GM21367 (cell line): ENCODE results near the gene HDHD2.

ENCODE experiments used
- ATAC-seq: cut with Tn5 transposase; IDR thresholded peaks from one replicate; pipeline ENCODE4 v1.9.1; 2021; ENCODE audit not compliant: unreplicated experiment

Gene HDHD2

DNA sequence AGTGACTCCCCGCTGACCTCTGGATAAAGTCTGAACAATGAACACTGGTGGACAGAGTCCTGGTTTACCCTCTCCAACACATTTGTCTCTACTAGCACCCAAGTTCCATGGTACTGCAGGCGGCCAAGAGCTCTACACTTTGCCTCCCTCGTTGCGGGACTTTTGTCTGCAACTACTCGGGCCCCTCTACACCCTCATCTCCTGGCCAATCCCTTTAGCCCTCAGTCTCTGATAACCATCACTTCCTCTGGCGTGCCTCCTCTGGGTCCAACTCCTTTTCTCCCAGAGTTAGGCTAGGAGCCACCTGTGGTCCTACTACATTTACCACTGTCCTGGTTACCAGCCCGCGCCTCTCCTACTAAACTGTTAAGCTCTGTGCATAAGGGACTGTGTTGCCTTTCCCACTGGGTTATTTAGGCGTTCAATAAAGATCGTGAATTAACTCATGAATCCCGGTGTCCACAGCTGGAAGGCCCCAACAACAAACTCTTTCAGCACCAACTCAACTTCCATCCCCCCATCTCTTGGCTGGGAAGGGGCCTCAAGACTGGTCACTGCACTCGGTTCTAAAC is 757 bp downstream of the HDHD2 start:
- ATAC-seq, result no peak

DNA sequence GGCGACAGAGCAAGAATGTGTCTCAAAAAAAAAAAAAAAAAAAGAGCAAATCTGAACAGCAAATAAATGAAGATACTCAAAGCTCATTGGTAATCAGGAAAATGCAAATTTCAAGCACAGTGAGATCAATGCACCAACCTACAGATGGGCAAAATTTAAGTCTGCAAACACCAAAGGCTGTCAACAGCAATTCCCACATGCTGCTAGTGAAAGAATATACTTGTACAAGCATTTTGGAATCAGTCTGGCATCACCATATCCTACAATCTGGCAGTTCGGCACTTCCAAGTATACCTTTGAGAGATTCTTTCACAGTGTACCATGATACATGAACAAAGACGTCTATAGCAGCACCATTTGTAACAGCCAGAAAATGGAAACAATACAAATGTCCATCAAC is 4.1 kb downstream of the HDHD2 start:
- ATAC-seq, result no peak

DNA sequence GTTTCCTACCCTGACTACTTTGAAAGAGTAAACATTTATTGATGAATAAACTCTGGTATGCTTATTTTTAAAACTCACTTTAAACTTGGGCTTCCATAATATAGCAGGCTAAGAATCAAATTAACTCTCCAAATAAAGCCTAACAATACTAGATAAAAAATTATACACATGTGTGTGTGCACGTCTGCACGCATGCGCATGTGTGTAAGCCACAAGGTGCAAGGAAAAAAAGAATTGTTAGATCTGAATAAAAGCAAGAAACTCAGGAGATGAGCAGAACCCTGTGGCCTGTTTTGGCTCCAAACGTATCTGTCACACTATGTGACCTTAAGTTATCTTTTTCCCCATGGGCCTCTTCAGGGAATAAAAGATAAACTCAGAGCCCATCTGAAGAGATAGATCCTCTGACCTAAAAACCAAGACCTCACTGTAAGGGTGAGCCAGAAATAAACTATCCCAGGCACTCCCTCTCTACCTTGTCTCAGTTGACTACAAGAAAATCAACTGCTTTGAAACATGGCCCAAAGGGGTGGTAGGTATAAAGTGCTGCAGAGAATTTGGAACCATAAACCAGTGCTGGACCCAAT is 6.3 kb downstream of the HDHD2 start:
- no peak for ATAC-seq

DNA sequence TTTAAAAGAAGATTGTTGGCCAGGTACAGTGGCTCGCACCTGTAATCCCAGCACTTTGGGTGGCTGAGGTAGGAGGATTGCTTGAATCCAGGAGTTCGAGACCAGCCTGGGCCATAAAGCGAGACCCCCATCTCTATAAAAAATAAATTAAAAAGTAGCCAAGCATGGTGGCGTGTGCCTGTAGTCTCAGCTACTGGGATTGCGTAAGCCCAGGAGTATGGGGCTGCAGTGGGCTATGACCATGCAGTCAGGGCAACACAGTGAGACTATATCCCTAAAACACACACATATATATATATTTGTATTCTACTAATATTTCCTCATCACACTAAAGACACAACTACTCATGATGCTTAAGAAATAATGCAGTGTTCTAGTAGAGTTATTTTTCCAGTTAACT is 7.1 kb downstream of the HDHD2 start:
- ATAC-seq, result no peak

DNA sequence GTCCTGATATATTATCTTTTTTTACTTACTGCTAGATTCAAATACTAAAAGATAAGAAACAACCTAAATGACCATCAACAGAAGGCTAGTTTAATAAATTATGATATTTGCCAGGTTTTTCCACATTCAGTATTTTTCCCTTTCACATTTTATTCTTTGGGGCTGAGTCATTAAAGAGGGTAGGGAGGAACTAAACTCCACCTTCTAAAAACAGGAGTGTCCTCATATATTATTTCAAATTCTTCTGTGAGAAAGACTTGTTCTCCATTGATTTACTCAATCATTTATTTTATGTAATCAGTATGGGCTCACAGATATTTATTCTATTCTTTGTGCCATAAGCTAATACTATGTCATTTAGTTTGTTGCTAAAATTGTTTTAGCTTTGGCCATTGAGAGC is 9.0 kb downstream of the HDHD2 start:
- ATAC-seq, result no peak

DNA sequence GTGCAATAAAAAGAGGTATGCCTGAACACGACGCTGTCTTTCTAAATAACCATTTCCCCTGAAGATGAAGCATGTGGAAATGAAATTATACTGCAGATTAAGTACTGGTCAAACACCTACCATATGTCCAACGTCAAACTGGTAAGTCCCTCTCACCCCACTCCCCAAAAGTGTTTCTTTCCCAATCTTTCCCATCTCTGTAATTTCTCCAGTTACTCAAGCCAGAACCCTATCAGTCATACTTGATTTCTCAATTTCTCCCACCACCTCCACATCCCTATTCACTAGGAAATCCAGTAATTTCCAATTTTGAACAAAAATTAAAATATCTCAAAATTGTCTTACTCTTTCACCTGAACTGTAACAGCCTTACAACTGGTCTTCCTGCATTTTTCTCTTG is 29.2 kb downstream of the HDHD2 start:
- no peak for ATAC-seq

DNA sequence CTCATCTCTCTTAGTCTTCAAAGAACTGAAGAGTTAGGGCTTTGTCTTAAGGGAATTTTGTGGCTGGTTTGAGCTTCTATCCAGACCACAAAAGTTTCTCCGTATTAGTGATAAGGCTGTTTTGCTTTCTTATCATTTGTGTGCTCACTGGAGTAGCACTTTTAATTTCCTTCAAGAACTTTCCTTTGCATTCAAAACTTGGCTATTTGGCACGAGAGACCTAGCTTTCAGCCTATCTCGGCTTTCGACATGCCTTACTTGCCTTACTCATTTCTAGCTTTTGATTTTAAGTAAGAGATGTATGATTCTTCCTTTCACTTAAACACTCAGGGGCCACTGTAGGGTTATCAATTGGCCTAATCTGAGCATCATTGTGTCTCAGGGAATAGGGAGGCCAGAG is 29.9 kb downstream of the HDHD2 start:
- no peak for ATAC-seq

DNA sequence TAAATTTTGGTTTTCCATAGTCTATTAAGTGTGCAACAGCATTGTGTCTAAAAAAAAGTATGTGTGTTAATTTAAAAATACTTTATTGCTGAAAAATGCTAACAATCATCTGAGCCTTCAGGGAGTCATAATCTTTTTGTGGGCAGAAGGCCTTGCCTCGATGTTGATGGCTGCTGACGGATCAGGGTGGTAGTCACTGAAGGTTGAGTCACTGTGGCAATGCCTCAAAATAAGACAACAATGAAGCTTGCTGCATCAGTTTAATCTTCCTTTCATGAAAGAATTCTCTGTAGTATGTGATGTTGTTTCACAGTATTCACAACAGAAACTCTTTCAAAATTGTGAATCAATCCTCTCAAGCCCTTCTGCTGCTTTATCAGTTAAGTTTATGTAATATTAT is 31.3 kb downstream of the HDHD2 start:
- ATAC-seq, result no peak

DNA sequence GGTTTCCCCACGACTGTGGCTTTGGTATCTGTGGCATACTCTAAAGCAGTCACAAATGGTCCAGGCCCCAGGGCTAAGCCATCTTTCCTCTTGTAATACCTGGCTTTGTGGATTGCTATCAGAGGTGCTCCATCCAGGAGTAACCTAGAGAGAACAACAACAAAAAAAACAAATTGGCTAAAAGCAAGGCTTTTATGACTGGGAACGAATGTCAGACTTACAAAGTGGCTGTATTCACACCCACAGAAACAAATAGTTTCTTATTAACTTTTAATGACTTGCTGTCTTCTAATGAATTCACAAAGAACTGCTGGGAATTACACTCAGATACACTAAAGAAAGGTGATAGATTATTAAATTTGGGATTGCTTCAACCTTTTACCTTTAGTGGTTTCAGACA is 35.1 kb downstream of the HDHD2 start:
- no peak for ATAC-seq

DNA sequence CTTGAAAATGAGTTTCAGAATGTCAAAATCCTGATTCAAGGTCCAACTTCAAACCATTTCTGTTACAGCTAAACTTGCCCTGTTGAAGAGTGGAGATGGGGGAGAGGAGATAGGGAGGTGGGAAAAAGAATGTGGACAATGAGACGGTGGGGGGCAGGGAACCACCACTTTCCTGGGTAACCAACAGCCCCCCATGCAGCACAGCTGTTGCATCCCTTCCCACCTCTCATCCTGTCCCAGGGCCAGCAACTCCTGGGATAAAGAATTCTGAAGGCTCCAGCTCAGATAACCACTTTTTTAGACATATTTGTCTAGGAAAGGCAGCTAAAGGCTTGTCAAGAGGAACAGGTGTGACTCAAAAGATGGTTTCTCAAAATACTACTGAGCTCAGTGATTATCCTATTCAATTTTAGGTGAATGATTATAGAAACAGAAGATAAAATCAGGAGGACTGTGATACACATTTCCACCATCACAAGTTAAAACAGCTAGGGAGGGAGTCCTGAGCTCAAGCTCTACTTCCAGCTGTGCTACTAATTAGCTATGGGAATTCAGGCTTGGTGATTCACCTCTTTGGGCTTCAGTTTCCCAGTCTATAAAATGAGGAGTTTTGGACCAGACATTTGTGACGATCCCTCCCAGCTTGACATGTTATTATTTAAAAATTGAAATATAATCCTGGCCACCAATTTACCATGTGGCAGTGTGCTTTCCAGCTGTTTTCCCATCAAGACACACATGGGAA is 36.3 kb downstream of the HDHD2 start:
- no peak for ATAC-seq

DNA sequence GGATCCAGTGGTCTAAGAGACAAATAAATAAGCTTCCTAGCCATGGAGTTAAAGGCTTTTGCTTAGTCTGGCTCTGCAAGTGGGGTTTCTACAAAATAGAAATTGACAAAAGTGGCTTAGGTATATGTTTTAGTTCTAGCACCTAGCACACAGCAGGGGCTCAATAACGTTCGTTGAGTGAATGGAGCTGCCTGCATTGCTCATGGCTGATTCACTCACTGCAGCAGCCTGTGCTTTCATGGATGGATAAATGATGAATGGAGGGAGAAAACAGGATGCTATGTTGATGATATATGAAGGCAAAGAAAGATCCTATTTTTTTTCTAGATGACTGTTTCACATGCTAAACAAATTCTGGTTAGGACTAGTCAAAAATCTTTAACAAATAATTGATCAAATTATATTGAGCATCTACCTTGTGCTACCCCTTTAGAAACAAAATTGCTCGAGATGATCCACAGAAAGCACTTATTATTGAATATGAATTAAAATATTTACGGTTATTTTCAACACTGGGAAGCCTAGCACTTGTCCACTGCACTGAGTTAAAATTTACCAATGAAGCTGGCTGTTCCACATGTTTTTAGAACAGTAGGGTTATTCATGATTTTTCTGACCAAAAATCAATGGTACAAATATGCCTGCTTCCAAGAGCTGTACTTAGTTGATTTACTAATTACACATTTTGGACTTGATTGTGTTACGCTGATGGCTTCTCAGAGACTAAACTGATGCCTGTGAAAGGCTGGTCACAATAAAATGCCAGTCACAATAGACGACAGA is 39.6 kb downstream of the HDHD2 start:
- no peak for ATAC-seq

DNA sequence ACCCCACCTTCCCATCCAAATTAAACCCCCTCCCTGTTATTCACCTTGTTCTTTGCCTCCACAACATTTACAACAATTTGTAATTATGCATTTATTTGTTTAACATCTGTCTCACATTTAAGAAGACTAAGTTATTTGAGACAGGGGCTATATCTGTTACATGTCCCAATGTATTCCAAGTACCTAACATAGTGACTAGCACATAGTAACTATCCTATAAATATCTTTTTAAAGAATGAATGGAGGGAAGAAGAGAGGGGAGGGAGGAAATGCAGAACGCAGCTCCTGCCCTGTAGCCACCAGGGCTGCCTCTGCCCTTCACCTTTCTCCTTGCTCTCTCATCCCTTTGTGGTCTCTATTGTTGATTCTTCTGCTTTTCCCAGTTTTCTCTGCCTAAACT is 40.6 kb downstream of the HDHD2 start:
- no peak for ATAC-seq

DNA sequence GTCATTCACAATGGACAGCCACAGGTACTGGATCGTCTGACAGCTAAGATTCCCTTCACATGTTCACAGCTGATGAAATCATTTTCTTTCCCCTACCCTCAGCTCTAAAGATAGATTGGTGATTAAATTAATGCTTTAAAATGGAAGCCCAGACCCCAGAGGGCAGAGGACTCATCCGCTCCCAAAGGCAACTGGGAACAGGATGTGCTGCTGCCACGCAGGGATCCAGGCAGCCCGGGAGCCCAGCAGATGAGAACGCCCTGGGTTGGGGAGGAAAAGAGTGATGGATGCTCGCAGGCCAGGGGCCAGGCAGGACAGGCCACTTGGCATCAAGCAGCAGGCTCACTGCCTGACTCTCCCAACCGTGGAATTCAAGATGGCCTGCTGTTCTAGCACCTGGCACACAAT is 41.3 kb downstream of the HDHD2 start:
- ATAC-seq, result no peak

DNA sequence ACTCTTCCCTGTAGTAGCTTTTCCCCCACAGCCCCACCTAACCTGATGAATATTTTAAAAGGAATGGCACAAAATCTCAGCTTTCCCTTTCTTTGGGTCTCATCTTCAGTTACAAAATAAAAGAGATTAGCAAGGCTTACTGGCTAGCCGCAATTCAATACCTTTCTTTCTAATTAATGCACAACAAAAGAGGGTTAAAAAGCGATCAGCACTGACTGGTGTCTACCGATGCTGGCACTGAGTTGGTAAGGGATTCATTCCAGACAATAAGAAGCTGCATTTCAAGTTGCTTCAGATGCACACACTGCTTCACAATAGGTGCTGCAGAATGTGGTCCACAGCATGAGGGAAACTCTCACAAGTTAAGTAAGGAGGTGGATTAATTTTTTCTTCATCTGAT is 41.9 kb downstream of the HDHD2 start:
- ATAC-seq, result no peak

DNA sequence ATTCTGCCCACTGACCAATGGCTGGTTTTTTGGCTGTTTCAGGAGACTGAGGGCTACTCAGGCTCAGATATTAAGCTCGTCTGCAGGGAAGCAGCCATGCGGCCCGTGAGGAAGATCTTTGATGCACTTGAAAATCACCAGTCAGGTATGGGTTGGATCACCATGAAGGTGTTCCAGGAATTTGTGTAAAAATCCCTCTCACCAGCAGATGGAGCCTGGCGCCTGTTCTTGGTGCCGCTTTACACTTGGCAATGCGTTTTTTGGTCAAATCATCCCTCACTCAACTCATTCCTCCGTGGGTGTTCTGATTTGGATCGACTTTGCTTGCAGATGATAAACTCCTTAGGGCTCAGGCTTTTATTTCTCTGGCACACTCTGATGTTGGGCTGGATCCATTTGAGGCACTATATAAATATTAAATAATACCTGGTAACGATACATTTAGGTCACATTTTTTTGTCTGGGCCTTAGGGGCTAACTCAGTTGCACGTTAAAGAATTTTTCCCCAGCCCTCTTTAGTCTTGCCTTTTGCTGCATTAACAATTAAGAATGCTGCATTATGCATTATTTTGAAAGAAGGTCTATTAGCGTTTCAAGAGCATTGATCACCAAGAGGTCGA is 50.0 kb downstream of the HDHD2 start:
- no peak for ATAC-seq

DNA sequence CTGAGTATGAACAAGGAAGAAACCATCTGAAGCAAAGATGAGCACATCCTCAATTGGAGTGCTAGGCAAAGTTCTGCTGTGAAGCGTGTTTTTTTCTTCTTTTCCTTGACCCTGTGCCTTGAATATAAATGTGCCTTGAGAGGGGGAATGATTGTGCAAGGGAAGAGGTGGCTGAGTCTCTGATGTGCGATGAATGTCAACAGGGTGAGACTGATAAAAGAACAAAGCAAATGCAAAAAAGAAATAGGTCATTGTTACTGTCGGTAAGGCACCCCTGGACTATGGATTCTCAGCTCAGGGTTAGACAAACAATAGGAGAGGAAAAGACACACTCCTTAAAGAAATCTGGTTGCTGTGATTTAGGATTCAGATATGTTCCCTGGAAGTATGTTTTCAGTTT is 54.5 kb downstream of the HDHD2 start:
- no peak for ATAC-seq

DNA sequence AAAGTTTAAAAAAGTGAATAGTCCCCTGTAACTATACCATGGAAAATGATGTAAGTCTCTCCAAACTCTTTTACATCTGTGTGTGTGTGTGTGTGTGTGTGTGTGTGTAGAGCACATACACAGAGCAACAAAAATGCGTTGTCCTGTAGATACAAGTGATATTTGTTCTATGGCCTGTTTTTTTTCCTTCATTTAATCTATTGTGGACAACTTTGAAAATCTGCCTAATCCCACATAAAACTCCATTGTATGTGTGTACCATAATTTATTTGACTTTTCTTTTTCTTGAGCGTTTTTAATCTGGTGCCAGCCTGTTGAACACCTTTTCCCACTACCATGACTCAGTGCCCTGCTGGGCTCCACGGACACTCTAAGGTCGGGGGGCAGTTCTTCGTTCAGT is 62.6 kb downstream of the HDHD2 start:
- no peak for ATAC-seq

DNA sequence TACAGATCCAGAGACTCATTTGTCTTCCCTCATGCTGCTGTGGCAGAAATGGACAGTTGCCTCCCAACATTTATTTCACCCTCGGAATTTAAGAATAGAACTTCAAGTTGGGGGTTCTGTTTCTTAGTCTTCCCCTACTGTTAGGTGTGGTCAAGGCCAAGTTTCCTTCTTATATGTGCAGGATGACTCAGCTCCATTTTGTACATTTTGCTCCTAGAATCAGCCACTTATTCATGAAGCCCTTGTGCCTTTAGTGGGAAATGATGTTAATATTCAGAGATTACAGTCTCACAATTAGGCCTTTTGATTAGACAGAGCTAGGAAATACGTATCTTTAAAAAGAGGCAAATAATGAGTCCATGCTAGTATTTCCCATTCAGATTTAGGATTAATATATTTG is 68.7 kb downstream of the HDHD2 start:
- no peak for ATAC-seq

DNA sequence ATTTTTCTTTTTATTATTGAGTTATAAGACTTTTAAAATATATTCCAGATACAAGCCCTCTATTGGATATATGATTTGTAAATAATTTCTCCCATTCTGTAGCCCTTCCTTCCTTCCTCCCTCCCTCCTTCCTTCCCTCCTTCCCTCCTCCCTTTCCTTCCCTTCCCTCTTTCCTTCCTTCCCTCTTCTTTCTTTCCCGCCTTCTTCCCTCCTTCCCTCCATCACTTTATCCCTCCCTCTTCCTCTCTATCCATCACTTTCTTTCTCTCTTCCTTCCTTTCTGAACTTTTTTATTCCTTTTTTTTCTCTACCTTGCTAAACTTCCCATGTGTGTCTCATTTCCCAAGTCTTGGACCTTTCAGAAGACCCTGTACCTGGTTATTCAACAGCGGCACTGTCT is 69.4 kb downstream of the HDHD2 start:
- ATAC-seq, result no peak

DNA sequence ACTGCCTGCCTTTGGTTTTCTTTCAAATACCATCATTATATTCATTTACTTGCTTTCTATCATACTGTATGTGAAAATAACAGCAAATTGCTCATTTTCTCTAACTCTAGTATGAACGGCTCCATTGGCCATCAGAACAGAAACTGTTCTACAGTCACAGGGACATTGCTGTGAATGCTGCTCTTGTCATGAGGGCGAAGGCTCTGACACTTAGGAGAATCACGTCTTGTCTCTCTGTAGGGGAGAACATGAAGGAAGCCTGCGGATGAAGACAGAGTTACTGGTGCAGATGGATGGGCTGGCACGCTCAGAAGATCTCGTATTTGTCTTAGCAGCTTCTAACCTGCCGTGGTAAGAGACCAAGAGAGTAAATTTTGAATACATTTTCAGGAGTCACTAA is 73.2 kb downstream of the HDHD2 start:
- ATAC-seq, result no peak

DNA sequence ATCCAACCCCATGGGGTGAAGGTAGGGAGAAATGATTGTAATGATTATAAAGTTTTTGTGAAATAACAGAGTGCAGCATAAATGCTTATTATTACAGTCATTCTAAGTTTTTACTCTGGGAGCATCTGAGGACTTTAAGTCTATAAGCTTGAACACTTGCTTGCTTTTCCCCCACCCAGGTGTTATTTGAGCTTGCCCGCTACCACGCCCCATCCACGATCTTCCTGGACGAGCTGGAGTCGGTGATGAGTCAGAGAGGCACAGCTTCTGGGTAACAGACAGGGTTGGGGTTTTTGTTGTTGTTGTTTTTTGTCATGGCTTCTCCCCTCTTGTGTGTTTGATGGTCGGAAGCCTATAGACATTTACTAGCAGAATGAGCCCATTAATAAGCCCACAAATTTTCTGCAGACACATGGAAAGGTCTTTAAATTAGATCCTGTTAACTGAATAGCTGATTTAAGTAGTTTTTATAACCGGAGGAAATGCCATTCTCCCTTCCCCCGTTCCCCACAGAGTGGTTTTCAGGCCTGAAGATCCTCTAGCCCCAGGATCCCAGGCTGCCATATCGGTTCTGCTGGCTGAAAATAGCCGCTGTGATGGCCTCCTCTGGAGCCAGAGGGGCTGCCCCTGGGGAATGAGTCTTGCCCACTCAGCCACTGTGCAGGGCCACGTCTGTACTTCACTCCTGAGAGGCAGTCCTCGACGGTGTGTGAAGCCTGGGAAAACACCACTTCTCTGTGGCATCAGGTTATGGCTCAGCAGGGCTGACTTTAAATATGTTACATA is 75.0 kb downstream of the HDHD2 start:
- ATAC-seq, result no peak
